ENCODE results near the gene ZNF343. TPM values are rescaled to one million over a fixed set of nuclear protein-coding genes. Genes with fewer than 3 reads are reported as not detected.

Gene ZNF343
- total and polyA plus RNA-seq, 2 of the 8 experiments (the other 6 are each of a cell fraction or from before 2014, with no cell fraction given) = 1.8 to 5.0 TPM

DNA sequence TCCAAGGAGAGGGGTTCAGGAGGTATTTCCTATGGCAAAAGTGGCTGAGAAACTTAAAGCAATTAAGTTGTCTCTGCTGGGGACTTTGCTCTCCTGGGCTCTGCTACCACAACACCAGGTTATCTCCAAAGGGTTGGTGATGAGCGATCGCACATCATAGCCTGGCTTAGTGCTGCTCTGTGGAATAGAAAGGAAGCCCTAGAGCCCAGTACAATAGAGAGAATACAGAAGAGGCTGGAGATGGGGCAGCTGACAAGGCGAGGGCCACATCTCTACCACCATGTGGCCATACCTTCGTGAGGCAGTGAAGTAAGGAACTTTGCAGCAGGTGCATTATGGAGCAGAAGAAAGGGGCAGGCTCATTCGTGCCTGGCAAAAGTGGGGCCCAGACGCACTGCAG, 19.0 kb upstream of the ZNF343 start (continued):
- TF ChIP-seq, protein P1, sequence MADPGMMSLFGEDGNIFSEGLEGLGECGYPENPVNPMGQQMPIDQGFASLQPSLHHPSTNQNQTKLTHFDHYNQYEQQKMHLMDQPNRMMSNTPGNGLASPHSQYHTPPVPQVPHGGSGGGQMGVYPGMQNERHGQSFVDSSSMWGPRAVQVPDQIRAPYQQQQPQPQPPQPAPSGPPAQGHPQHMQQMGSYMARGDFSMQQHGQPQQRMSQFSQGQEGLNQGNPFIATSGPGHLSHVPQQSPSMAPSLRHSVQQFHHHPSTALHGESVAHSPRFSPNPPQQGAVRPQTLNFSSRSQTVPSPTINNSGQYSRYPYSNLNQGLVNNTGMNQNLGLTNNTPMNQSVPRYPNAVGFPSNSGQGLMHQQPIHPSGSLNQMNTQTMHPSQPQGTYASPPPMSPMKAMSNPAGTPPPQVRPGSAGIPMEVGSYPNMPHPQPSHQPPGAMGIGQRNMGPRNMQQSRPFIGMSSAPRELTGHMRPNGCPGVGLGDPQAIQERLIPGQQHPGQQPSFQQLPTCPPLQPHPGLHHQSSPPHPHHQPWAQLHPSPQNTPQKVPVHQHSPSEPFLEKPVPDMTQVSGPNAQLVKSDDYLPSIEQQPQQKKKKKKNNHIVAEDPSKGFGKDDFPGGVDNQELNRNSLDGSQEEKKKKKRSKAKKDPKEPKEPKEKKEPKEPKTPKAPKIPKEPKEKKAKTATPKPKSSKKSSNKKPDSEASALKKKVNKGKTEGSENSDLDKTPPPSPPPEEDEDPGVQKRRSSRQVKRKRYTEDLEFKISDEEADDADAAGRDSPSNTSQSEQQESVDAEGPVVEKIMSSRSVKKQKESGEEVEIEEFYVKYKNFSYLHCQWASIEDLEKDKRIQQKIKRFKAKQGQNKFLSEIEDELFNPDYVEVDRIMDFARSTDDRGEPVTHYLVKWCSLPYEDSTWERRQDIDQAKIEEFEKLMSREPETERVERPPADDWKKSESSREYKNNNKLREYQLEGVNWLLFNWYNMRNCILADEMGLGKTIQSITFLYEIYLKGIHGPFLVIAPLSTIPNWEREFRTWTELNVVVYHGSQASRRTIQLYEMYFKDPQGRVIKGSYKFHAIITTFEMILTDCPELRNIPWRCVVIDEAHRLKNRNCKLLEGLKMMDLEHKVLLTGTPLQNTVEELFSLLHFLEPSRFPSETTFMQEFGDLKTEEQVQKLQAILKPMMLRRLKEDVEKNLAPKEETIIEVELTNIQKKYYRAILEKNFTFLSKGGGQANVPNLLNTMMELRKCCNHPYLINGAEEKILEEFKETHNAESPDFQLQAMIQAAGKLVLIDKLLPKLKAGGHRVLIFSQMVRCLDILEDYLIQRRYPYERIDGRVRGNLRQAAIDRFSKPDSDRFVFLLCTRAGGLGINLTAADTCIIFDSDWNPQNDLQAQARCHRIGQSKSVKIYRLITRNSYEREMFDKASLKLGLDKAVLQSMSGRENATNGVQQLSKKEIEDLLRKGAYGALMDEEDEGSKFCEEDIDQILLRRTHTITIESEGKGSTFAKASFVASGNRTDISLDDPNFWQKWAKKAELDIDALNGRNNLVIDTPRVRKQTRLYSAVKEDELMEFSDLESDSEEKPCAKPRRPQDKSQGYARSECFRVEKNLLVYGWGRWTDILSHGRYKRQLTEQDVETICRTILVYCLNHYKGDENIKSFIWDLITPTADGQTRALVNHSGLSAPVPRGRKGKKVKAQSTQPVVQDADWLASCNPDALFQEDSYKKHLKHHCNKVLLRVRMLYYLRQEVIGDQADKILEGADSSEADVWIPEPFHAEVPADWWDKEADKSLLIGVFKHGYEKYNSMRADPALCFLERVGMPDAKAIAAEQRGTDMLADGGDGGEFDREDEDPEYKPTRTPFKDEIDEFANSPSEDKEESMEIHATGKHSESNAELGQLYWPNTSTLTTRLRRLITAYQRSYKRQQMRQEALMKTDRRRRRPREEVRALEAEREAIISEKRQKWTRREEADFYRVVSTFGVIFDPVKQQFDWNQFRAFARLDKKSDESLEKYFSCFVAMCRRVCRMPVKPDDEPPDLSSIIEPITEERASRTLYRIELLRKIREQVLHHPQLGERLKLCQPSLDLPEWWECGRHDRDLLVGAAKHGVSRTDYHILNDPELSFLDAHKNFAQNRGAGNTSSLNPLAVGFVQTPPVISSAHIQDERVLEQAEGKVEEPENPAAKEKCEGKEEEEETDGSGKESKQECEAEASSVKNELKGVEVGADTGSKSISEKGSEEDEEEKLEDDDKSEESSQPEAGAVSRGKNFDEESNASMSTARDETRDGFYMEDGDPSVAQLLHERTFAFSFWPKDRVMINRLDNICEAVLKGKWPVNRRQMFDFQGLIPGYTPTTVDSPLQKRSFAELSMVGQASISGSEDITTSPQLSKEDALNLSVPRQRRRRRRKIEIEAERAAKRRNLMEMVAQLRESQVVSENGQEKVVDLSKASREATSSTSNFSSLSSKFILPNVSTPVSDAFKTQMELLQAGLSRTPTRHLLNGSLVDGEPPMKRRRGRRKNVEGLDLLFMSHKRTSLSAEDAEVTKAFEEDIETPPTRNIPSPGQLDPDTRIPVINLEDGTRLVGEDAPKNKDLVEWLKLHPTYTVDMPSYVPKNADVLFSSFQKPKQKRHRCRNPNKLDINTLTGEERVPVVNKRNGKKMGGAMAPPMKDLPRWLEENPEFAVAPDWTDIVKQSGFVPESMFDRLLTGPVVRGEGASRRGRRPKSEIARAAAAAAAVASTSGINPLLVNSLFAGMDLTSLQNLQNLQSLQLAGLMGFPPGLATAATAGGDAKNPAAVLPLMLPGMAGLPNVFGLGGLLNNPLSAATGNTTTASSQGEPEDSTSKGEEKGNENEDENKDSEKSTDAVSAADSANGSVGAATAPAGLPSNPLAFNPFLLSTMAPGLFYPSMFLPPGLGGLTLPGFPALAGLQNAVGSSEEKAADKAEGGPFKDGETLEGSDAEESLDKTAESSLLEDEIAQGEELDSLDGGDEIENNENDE (IDR thresholded peaks at IDR 0.05; ENCODE audit: insufficient replicate concordance, low read length) = no peak
- TF ChIP-seq CBX5 (IDR thresholded peaks at IDR 0.05; ENCODE audit: low read depth, low read length) (no peak), SIX5 (IDR thresholded peaks at IDR 0.05; ENCODE audit: low read depth, low read length) (no peak), POLR2AphosphoS5 (IDR thresholded peaks at IDR 0.05; ENCODE audit: low read depth, low read length) (no peak), CHD2 (IDR thresholded peaks at IDR 0.05; ENCODE audit: low read length) (no peak), KDM5A (IDR thresholded peaks at IDR 0.05; ENCODE audit: low read length) (no peak), SIRT6 (IDR thresholded peaks at IDR 0.05; ENCODE audit: low read length) (no peak), RNF2 (IDR thresholded peaks at IDR 0.05; ENCODE audit: borderline replicate concordance, low read depth, low read length, missing control alignments, poor library complexity, severe bottlenecking) (no peak), CHD1 (IDR thresholded peaks at IDR 0.05; ENCODE audit: low read depth, low read length) (no peak)
- TF ChIP-seq, protein P2, sequence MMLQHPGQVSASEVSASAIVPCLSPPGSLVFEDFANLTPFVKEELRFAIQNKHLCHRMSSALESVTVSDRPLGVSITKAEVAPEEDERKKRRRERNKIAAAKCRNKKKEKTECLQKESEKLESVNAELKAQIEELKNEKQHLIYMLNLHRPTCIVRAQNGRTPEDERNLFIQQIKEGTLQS (IDR thresholded peaks at IDR 0.05; ENCODE audit: insufficient read depth, low read depth, low read length) = no peak

All from H1 (cell line).